DND-41 (cell line): ENCODE results near the gene NOBOX.

Source experiments
- CTCF ChIP-seq: IDR thresholded peaks from 2 replicates; pipeline ENCODE4 v1.5.1; 2012; ENCODE audit warnings: borderline replicate concordance, low read length, moderate library complexity, mild to moderate bottlenecking; ENCODE audit not compliant: poor library complexity, severe bottlenecking; ENCODE audit errors: extremely low read depth
- EZH2 ChIP-seq: IDR thresholded peaks from 3 replicates; pipeline ENCODE4 v1.6.1; 2012; ENCODE audit warnings: borderline replicate concordance, low read depth, mild to moderate bottlenecking, moderate library complexity, low read length, inconsistent platforms; ENCODE audit not compliant: severe bottlenecking

- no peak for TF ChIP-seq CTCF
- no peak for TF ChIP-seq EZH2
Measured at GRCh38 chr7:144416341-144416740, 12.8 kb upstream of the NOBOX start.
